HCT116 (cell line): ENCODE data around the gene HBB. TPM values are rescaled to one million over a fixed set of nuclear protein-coding genes. Genes with fewer than 3 reads are reported as not detected.

Experiments used
- ATAC-seq: fragments of 200-7000 bp; cut with Tn5 transposase; 2 replicates; pipeline ENCODE4 v1.9.1; 2020; ENCODE audit warnings: mild to moderate bottlenecking, moderate library complexity
- BruUV-seq: library from RNA; stranded (reverse); fragments of 400-500 nt; replicated peaks from 2 replicates; lab custom pipeline; 2021; lab: Mats Ljungman, UMichigan
- CTCF ChIA-PET: fragments of 300-600 bp; sonication (Branson Sonifier 250); formaldehyde crosslinking; loops from one replicate; lab custom pipeline; 2021; ENCODE audit warnings: antibody characterized with exemption; lab: Charles Lee
- POLR2A ChIA-PET: fragments of 300-600, 350-600 bp; sonication (Branson Sonifier 250); formaldehyde crosslinking; loops from one replicate; lab custom pipeline; 2021; ENCODE audit warnings: antibody characterized with exemption; lab: Charles Lee
- RAD21 ChIA-PET, 2 experiments: fragments of 300-600 bp; sonication (Branson Sonifier 250); formaldehyde crosslinking; loops; one replicate each; lab custom pipeline; 2023; ENCODE audit warnings: low total read pairs in 2 of 2; ENCODE audit not compliant: uncharacterized antibody in 2 of 2, unreplicated experiment in 2 of 2, low non-redundant PET in 1 of 2; lab: Charles Lee
- DNase-seq: peaks from one replicate; pipeline ENCODE4 v3.0.0-alpha.2; 2010; ENCODE audit warnings: low read depth, low spot score
- H2AFZ ChIP-seq: fragments of 200-600 bp; shearing (Covaris generic), sonication (generic); 2 replicates; pipeline ENCODE4 v1.6.1; 2017; ENCODE audit warnings: low read depth, mixed run types, mixed read lengths, antibody characterized with exemption, low read length; ENCODE audit not compliant: poor library complexity, severe bottlenecking
- H3K27ac ChIP-seq: 2 replicates; pipeline ENCODE4 v1.5.1; 2012; ENCODE audit warnings: low read depth, low read length
- H3K27me3 ChIP-seq: fragments of 200-600 bp; sonication (generic); 2 replicates; pipeline ENCODE4 v1.6.1; 2016; ENCODE audit warnings: mixed run types, low read length, mixed read lengths; ENCODE audit not compliant: insufficient read depth
- H3K36me3 ChIP-seq, 2 experiments: fragments of 200-500 bp in 1 of 2; fragments of 200-600 bp in 1 of 2; sonication (Bioruptor generic) in 1 of 2; sonication (generic) in 1 of 2; 2 replicates each; pipeline versions ENCODE4 v1.5.1 to v1.6.1; 2014 to 2016; ENCODE audit warnings: low read length in 2 of 2, inconsistent platforms in 1 of 2, mixed read lengths in 1 of 2, mixed run types in 1 of 2; ENCODE audit not compliant: insufficient read depth in 2 of 2, control insufficient read depth in 1 of 2
- H3K4me1 ChIP-seq, 2 experiments: fragments of 200-600 bp in 1 of 2; sonication (generic) in 1 of 2; 2 replicates each; pipeline versions ENCODE4 v1.5.1 to v1.6.1; 2012 to 2017; ENCODE audit warnings: low read length in 2 of 2, inconsistent platforms in 1 of 2, mild to moderate bottlenecking in 1 of 2, mixed read lengths in 1 of 2, mixed run types in 1 of 2, moderate library complexity in 1 of 2; ENCODE audit not compliant: insufficient read depth in 2 of 2, control insufficient read depth in 1 of 2
- H3K4me2 ChIP-seq: fragments of 200-600 bp; sonication (generic); 2 replicates; pipeline ENCODE4 v1.6.1; 2017; ENCODE audit warnings: mixed run types, low read length, mixed read lengths
- H3K4me3 ChIP-seq, 2 experiments: fragments of 200-600 bp in 1 of 2; sonication (generic) in 1 of 2; replicated peaks in 1 of 2; 2 replicates each; pipeline ENCODE4 v1.5.1; 2011 to 2016; ENCODE audit warnings: low read length in 2 of 2, control low read depth in 1 of 2, low read depth in 1 of 2, mild to moderate bottlenecking in 1 of 2, mixed read lengths in 1 of 2, mixed run types in 1 of 2
- H3K79me2 ChIP-seq: fragments of 200-600 bp; sonication (generic); 2 replicates; pipeline ENCODE4 v1.6.1; 2017; ENCODE audit warnings: mild to moderate bottlenecking, mixed run types, low read length, moderate library complexity, mixed read lengths; ENCODE audit not compliant: insufficient read depth
- H3K9ac ChIP-seq: fragments of 200-600 bp; sonication (generic); 2 replicates; pipeline ENCODE4 v1.6.1; 2016; ENCODE audit warnings: low read length, mixed read lengths
- H3K9me2 ChIP-seq: fragments of 200-600 bp; sonication (generic), shearing (Covaris generic); 2 replicates; pipeline ENCODE4 v1.6.1; 2017; ENCODE audit warnings: mixed run types, mild to moderate bottlenecking, moderate library complexity; ENCODE audit not compliant: insufficient read depth
- H3K9me3 ChIP-seq, 2 experiments: fragments of 200-500 bp in 1 of 2; fragments of 200-600 bp in 1 of 2; sonication (Bioruptor generic) in 1 of 2; sonication (generic) in 1 of 2; 2 replicates each; pipeline ENCODE4 v1.6.1; 2014 to 2017; ENCODE audit warnings: low read length in 2 of 2, mixed read lengths in 2 of 2, inconsistent platforms in 1 of 2, low read depth in 1 of 2, mild to moderate bottlenecking in 1 of 2, mixed run types in 1 of 2, moderate library complexity in 1 of 2; ENCODE audit not compliant: control insufficient read depth in 1 of 2, insufficient read depth in 1 of 2
- H4K20me1 ChIP-seq: fragments of 200-600 bp; sonication (generic), shearing (Covaris generic); 2 replicates; pipeline ENCODE4 v1.6.1; 2017; ENCODE audit warnings: mixed run types, mild to moderate bottlenecking, moderate library complexity; ENCODE audit not compliant: insufficient read depth
- ATF3 ChIP-seq: IDR thresholded peaks from 2 replicates; pipeline ENCODE4 v1.6.1; 2012
- ELF1 ChIP-seq: IDR thresholded peaks from 2 replicates; pipeline ENCODE4 v1.6.1; 2012; ENCODE audit warnings: low read depth, borderline replicate concordance
- EZH2 ChIP-seq: fragments of 200-600 bp; sonication (generic); IDR thresholded peaks from 2 replicates; pipeline ENCODE4 v1.6.1; 2017; ENCODE audit warnings: antibody characterized with exemption, mixed run types
- EZH2phosphoT487 ChIP-seq: fragments of 200-600 bp; IDR thresholded peaks from 2 replicates; pipeline ENCODE4 v1.6.1; 2018; ENCODE audit warnings: antibody characterized with exemption, borderline replicate concordance
- FOSL1 ChIP-seq: IDR thresholded peaks from 2 replicates; pipeline ENCODE4 v1.6.1; 2012; ENCODE audit warnings: low read depth
- MAX ChIP-seq: IDR thresholded peaks from 2 replicates; pipeline ENCODE4 v1.6.1; 2012
- POLR2AphosphoS5 ChIP-seq: IDR thresholded peaks from 2 replicates; pipeline ENCODE4 v1.6.1; 2011; ENCODE audit warnings: mild to moderate bottlenecking, low read depth, low read length, moderate library complexity
- RAD21 ChIP-seq: IDR thresholded peaks from 2 replicates; pipeline ENCODE4 v1.6.1; 2012; ENCODE audit warnings: low read depth, mild to moderate bottlenecking
- REST ChIP-seq: IDR thresholded peaks from 2 replicates; pipeline ENCODE4 v1.6.1; 2012; ENCODE audit warnings: low read depth
- SP1 ChIP-seq: IDR thresholded peaks from 2 replicates; pipeline ENCODE4 v1.6.1; 2012; ENCODE audit warnings: low read depth
- SRF ChIP-seq: IDR thresholded peaks from 2 replicates; pipeline ENCODE4 v1.6.1; 2012; ENCODE audit warnings: low read depth
- ZBTB33 ChIP-seq: IDR thresholded peaks from 2 replicates; pipeline ENCODE4 v1.6.1; 2011; ENCODE audit warnings: mild to moderate bottlenecking, low read length, moderate library complexity; ENCODE audit not compliant: insufficient replicate concordance; ENCODE audit errors: extremely low read depth
- intact Hi-C: fragments of 100-400 bp; cut with micrococcal nuclease; formaldehyde crosslinking; loops from 2 replicates; pipeline ENCODE4 v1.10.0; 2022
- total RNA-seq: library from RNA; stranded (reverse); gene quantifications from one replicate; pipeline ENCODE4 v1.2.1, GENCODE V29; 2021; ENCODE audit not compliant: unreplicated experiment

The HBB gene
- total RNA-seq, 1 experiment from 2014 or later, result not detected

GRCh38 chr11:5267033-5267563 is 40.2 kb upstream of the HBB start:
- Histone ChIP-seq H3K4me2 (no peak overlapping the region), H3K4me3 (no peak overlapping the region), H3K9me2 (no peaks in the 10 kb centered on the region), H2AFZ (no peak overlapping the region), H3K79me2 (no peaks in the 10 kb centered on the region), H3K4me1 (no peaks in the 10 kb centered on the region), H4K20me1 (no peaks in the 10 kb centered on the region; the same call in 1 of the 2 replicates), H3K36me3 (peaks cover 0 to 8% of the 10 kb centered on the region in 2 experiments; a peak in 1 of 4 replicates), H3K9me3 (no peaks in the 10 kb centered on the region), H3K27me3 (no peaks in the 10 kb centered on the region), H3K9ac (no peak overlapping the region), H3K27ac (no peak overlapping the region)
- DNase-seq (no peak), ATAC-seq (no peak)
- no peak for TF ChIP-seq ATF3
- TF ChIP-seq FOSL1, result no peak
- no peak for TF ChIP-seq SP1
- no peak for TF ChIP-seq ZBTB33
- no peak for TF ChIP-seq POLR2AphosphoS5
- TF ChIP-seq RAD21, result no peak
- TF ChIP-seq REST, result no peak
- no peak for TF ChIP-seq ELF1
- TF ChIP-seq MAX, result no peak
- TF ChIP-seq SRF, result no peak
- TF ChIP-seq EZH2phosphoT487, result no peak
- TF ChIP-seq EZH2, result no peak
- ChIA-PET CTCF (no interaction called here), POLR2A (no interaction called here), RAD21 (no interaction called here)
- intact Hi-C loops, result no loop called here
- no TSS peak for BruUV-seq
